Naive thymus-derived CD8-positive, alpha-beta T cell (primary cell): ENCODE results near the gene STK32C. TPM values are rescaled to one million over a fixed set of nuclear protein-coding genes. Genes with fewer than 3 reads are reported as not detected.

Experiments used
- ATAC-seq, 2 donors: fragments of 150-1000 bp; cut with Tn5 transposase in 1 of 2; sonication (Bioruptor Pico), chemical (Tn5 transposase) in 1 of 2; 1 replicate in 1 of 2; 2 replicates in 1 of 2; pipeline ENCODE4 v1.10.0; 2021; ENCODE audit warnings: mild to moderate bottlenecking in 2 of 2, moderate library complexity in 2 of 2
- POLR2A ChIA-PET: fragments of 350-600 bp; sonication (Branson Sonifier 250); formaldehyde crosslinking; loops from one replicate; lab custom pipeline; 2021; ENCODE audit warnings: antibody characterized with exemption; lab: Charles Lee
- DNase-seq, 10 donors: peaks; one replicate each; pipeline versions ENCODE4 v3.0.0 to v3.0.0-alpha.2; 2020 to 2022
- H3K27ac Mint-ChIP-seq, 10 donors: one replicate each; pipeline ENCODE4 v1.8.0; 2020 to 2022; ENCODE audit warnings: mild to moderate bottlenecking in 10 of 10, mixed read lengths in 10 of 10, moderate library complexity in 4 of 10, inconsistent platforms in 1 of 10
- H3K27me3 Mint-ChIP-seq, 5 donors: one replicate each; pipeline ENCODE4 v1.8.0; 2021 to 2022; ENCODE audit warnings: mixed read lengths in 5 of 5
- H3K36me3 Mint-ChIP-seq, 3 donors: one replicate each; pipeline ENCODE4 v1.8.0; 2020 to 2022; ENCODE audit warnings: mixed read lengths in 3 of 3, mild to moderate bottlenecking in 2 of 3, inconsistent platforms in 1 of 3
- H3K4me1 Mint-ChIP-seq, 4 donors: one replicate each; pipeline ENCODE4 v1.8.0; 2021 to 2022; ENCODE audit warnings: mixed read lengths in 4 of 4
- H3K4me3 Mint-ChIP-seq, 10 donors: one replicate each; pipeline ENCODE4 v1.8.0; 2020 to 2022; ENCODE audit warnings: mild to moderate bottlenecking in 10 of 10, mixed read lengths in 10 of 10, moderate library complexity in 6 of 10, inconsistent platforms in 1 of 10
- H3K9me3 Mint-ChIP-seq, 9 donors: one replicate each; pipeline ENCODE4 v1.8.0; 2020 to 2022; ENCODE audit warnings: mixed read lengths in 9 of 9, mild to moderate bottlenecking in 3 of 9, inconsistent platforms in 1 of 9, moderate library complexity in 1 of 9
- polyA plus RNA-seq, 3 donors: library from polyadenylated mRNA; unstranded; fragments of 300-500 nt; fragmentation: Illumina TruSeq; gene quantifications; one replicate each; pipeline ENCODE4 v1.2.3, GENCODE V29; 2021
- total RNA-seq, 8 experiments: library from RNA in 2 of 8; stranded (reverse) in 2 of 8; gene quantifications; one replicate each; pipeline ENCODE4 v1.2.3 and lab custom pipeline; 2021 to 2026

The STK32C gene
- total and polyA plus RNA-seq, 5 experiments from 2014 or later, result 5.5 to 11.2 (median 6.6) TPM

DNA sequence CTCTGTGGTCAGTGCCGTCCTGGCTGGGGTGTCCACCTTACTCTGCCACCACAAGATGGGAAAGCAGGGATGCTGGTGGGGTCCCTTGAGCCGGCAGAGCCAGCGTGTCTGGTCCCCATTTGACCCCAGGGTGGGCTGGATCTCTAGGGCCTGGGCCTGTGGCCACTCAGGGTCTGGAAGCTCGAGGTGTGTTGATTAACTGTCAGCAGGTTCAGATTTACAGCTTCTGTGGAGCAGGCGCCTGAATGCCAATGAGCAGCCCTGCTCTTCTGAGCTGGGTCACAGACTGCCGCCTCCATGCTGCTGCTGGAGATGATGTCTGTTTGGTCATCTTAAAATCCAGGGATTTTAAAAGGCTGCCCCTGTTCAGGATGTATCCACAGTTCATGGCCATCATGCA, 132.3 kb downstream of the STK32C start:
- H3K4me3 Mint-ChIP-seq, result no peak overlapping the region
- H3K9me3 Mint-ChIP-seq, result no peaks in the 10 kb centered on the region
- H3K27ac Mint-ChIP-seq, result no peak overlapping the region
- ATAC-seq (no peak), DNase-seq (no peak)
- H3K27me3 Mint-ChIP-seq, result peaks cover 14 to 52% (median 23%) of the 10 kb centered on the region in 5 donors
- H3K36me3 Mint-ChIP-seq, result no peaks in the 10 kb centered on the region
- peaks cover 2 to 17% (median 9%) of the 10 kb centered on the region in 4 donors for H3K4me1 Mint-ChIP-seq
- POLR2A ChIA-PET, result no interaction called here

GRCh38 chr10:132174237-132174636, 133.5 kb downstream of the STK32C start:
- H3K27ac Mint-ChIP-seq, result peak overlapping the region in 2 of 10 donors; percentile 15 to 94
- no peaks in the 10 kb centered on the region for H3K36me3 Mint-ChIP-seq
- no peak for ATAC-seq
- H3K9me3 Mint-ChIP-seq, result no peaks in the 10 kb centered on the region
- no peak for DNase-seq
- peaks cover 2 to 17% (median 9%) of the 10 kb centered on the region in 4 donors for H3K4me1 Mint-ChIP-seq
- no peak overlapping the region for H3K4me3 Mint-ChIP-seq
- peaks cover 13 to 47% (median 23%) of the 10 kb centered on the region in 5 donors for H3K27me3 Mint-ChIP-seq
- POLR2A ChIA-PET, result no interaction called here

DNA sequence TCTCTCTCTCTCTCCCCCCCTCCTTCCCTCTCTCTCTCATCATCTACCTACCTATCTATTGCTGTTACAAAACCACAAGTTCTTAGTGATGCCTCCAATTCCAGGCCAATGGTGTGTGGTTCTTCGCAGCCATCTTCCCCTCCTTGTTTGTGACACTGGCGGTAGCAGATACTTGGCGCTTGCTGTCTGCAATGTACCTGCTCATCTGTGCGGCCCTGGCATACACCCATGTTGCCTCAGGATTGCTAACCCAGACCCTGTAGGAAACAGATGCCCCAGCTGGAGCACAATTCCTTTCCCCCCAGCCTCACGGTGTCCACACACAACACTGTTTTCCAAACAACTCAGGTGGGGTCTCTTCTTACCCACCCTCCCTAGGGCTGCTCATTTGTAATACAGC, 134.6 kb downstream of the STK32C start:
- Mint-ChIP-seq H3K27ac (peak overlapping the region in 7 of 10 donors; percentile 41 to 94 (median 69)), H3K9me3 (no peaks in the 10 kb centered on the region), H3K36me3 (no peaks in the 10 kb centered on the region), H3K4me1 (peaks cover 2 to 17% (median 9%) of the 10 kb centered on the region in 4 donors), H3K27me3 (peaks cover 10 to 39% (median 22%) of the 10 kb centered on the region in 5 donors), H3K4me3 (no peak overlapping the region)
- DNase-seq (no peak), ATAC-seq (peak in 1 of 2 donors; percentile 32)
- POLR2A ChIA-PET, result no interaction called here

DNA sequence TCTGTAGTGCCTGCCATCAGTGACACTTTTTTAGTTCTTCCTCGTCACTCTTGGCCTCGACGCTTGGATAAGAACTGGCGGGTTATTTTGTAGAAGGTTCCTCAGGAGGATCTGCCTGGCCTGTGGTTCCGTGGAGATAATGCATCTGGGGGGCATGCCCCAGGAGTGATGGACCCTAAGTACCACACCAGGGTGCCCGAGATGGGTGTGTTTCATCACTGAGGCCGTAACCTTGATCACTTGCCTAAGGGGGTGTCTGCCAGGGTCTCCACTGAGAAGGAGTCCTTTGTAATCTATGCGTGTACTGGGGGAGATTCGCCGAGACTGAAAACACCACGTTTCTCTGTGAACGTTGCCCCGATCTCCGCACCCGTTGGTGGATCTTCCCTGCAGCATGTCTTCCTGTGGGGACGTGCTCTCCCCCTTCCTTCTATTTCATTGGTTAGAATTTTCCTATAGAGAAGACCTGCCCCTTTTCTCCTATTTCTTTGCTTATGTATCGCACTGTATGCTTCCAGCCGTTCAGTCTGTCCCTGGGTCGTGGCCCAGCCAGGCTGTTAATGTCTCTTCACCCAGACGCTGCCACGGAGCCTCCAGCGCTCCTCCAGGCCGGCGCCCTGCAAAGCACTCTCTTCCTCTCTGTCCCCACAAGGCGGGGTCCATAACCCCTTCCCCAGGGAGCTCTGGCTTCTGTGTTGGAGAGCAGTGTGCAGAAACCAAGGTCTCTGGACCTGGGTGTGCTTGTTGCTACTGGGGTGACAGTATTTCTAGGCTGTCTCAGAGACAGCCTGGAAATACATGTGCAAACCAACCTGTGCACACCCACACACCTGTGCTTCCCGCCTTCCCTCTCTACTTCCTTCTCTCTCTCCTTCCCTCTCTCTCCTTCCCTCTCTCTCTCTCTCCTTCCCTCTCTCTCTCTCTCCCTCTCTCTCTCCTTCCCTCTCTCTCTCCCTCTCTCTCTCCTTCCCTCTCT, 135.4 kb downstream of the STK32C start:
- no peaks in the 10 kb centered on the region for H3K36me3 Mint-ChIP-seq
- no peak overlapping the region for H3K4me3 Mint-ChIP-seq
- ATAC-seq (peak in 1 of 2 donors; percentile 30), DNase-seq (peak in 1 of 10 donors; percentile 41)
- peaks cover 10 to 31% (median 16%) of the 10 kb centered on the region in 5 donors for H3K27me3 Mint-ChIP-seq
- POLR2A ChIA-PET, result no interaction called here
- peak overlapping the region in 3 of 10 donors; percentile 3 to 94 (median 8) for H3K27ac Mint-ChIP-seq
- H3K4me1 Mint-ChIP-seq, result peaks cover 2 to 17% (median 9%) of the 10 kb centered on the region in 4 donors
- H3K9me3 Mint-ChIP-seq, result no peaks in the 10 kb centered on the region

- peak in 1 of 10 donors; percentile 45 for DNase-seq
- Mint-ChIP-seq H3K27me3 (peaks cover 1 to 16% (median 4%) of the 10 kb centered on the region in 5 donors), H3K9me3 (no peaks in the 10 kb centered on the region), H3K27ac (peak overlapping the region in 1 of 10 donors; percentile 13), H3K36me3 (no peaks in the 10 kb centered on the region), H3K4me1 (peaks cover 0 to 11% (median 10%) of the 10 kb centered on the region in 4 donors), H3K4me3 (peak overlapping the region in 1 of 10 donors; percentile 10)
- ATAC-seq, result no peak
- POLR2A ChIA-PET, result no interaction called here
These were observed 137.0 kb downstream of the STK32C start for GRCh38 chr10:132170561-132171361.

DNA sequence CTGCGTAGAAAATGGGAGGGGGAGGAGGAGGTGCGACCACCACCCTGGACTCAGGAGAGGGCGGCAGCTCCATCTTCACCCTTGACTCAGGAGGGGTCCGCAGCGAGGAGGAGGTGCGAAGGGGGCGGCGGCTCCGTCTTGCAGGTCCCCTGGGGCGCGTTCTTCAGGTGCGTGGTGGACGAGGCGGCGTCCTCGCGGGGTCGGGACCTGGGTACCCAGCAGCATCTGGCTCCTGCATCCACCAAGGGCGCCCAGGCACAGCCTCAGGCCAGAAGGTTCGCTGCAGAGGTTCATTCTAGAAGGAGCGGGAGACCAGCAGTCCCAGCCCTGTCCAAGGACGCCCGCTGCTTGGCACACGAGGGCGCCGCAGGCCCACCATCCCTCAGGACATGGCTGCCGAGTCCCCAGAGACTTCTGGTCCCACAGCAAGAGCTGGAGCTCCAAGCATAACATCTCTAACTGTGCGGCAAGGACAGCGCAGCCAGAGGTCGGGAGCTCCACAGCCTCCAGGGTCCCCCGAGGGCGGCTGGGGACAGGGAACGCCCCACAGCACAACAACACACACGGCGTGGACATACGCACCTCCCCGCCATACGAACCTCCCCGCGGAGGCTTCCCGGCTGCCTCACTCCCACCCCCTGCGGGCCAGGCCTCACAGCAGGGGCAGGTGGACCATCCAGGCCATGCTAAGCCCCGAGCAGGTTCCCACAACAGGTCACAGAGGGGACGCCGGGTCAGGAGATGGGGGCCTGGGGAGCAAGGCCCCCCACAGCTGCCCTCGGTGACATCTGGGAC, 137.8 kb downstream of the STK32C start:
- POLR2A ChIA-PET, result no interaction called here
- H3K9me3 Mint-ChIP-seq, result no peaks in the 10 kb centered on the region

GRCh38 chr10:132169031-132169765, 138.6 kb downstream of the STK32C start:
- peaks cover 3 to 16% (median 9%) of the 10 kb centered on the region in 4 donors for H3K4me1 Mint-ChIP-seq
- no peaks in the 10 kb centered on the region for H3K36me3 Mint-ChIP-seq
- POLR2A ChIA-PET, result no interaction called here
- ATAC-seq (no peak), DNase-seq (peak in 1 of 10 donors; percentile 53)
- H3K4me3 Mint-ChIP-seq, result no peak overlapping the region
- peak overlapping the region in 1 of 10 donors; percentile 44 for H3K27ac Mint-ChIP-seq
- H3K9me3 Mint-ChIP-seq, result no peaks in the 10 kb centered on the region
- peaks cover 0 to 10% (median 4%) of the 10 kb centered on the region in 5 donors for H3K27me3 Mint-ChIP-seq

More for the DNA sequence above, 137.8 kb downstream of the STK32C start:
- H3K4me3 Mint-ChIP-seq, result no peak overlapping the region
- H3K36me3 Mint-ChIP-seq, result no peaks in the 10 kb centered on the region
- H3K27me3 Mint-ChIP-seq, result peaks cover 0 to 12% (median 4%) of the 10 kb centered on the region in 5 donors
- DNase-seq (peak in 1 of 10 donors; percentile 58), ATAC-seq (no peak)
- peaks cover 0 to 11% (median 10%) of the 10 kb centered on the region in 4 donors for H3K4me1 Mint-ChIP-seq
- no peak overlapping the region for H3K27ac Mint-ChIP-seq

- POLR2A ChIA-PET, result no interaction called here
- Mint-ChIP-seq H3K27me3 (peaks cover 0 to 10% (median 4%) of the 10 kb centered on the region in 5 donors), H3K27ac (peak overlapping the region in 1 of 10 donors; percentile 44), H3K9me3 (no peaks in the 10 kb centered on the region), H3K4me1 (peaks cover 3 to 16% (median 10%) of the 10 kb centered on the region in 4 donors), H3K4me3 (no peak overlapping the region), H3K36me3 (no peaks in the 10 kb centered on the region)
- DNase-seq (peak in 1 of 10 donors; percentile 37), ATAC-seq (no peak)
These were observed 139.1 kb downstream of the STK32C start for GRCh38 chr10:132168571-132169030.

GRCh38 chr10:132167976-132168375, 139.8 kb downstream of the STK32C start:
- Mint-ChIP-seq H3K4me1 (peaks cover 5 to 14% (median 6%) of the 10 kb centered on the region in 4 donors), H3K4me3 (no peak overlapping the region), H3K9me3 (no peaks in the 10 kb centered on the region), H3K27me3 (peaks cover 0 to 10% (median 4%) of the 10 kb centered on the region in 5 donors), H3K36me3 (no peaks in the 10 kb centered on the region), H3K27ac (no peak overlapping the region)
- DNase-seq (peak in 1 of 10 donors; percentile 54), ATAC-seq (no peak)
- POLR2A ChIA-PET, result no interaction called here

DNA sequence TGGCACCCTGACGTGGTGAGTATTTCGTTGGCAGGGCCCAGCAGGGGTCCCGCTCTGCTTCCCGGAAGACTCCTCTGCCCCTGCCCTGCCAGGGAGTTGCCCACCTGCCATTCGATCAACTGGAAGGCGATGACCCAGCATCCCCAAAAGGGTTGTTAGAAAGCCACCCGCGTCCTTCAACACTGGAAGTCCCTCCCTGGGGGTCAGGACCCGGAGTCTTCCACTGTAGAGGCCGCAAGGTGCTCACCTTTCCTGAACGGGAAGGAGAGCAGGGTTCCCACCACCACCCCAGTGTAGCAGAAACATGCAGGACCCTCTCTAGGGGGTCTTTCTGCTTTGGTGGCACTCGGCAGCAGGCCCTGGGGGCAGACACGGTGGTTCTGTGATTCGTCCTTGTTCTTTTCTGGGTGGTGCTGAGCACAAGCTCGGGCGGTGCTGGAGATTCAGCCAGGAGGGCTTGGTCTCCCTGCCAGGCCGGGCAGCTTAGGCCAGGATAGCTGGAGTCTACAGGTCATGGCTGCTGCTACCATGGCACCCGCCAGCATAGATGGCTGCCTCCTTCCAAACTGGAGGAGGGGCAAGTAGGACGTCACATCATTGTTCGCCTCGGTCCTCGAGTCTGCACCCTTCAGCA, 140.6 kb downstream of the STK32C start:
- Mint-ChIP-seq H3K4me3 (no peak overlapping the region), H3K27ac (peak overlapping the region in 1 of 10 donors; percentile 0)
- POLR2A ChIA-PET, result no interaction called here

More for the DNA sequence above, 140.6 kb downstream of the STK32C start:
- Mint-ChIP-seq H3K27me3 (peaks cover 0 to 10% (median 0%) of the 10 kb centered on the region in 5 donors), H3K36me3 (no peaks in the 10 kb centered on the region), H3K4me1 (peaks cover 7 to 22% (median 12%) of the 10 kb centered on the region in 4 donors), H3K9me3 (peaks cover 0 to under 1% (median 0%) of the 10 kb centered on the region in 9 donors)
- no peak for ATAC-seq
- no peak for DNase-seq
